OCI-LY7 (cell line): ENCODE results near the gene ROBO3.

ENCODE experiments used
- EZH2phosphoT487 ChIP-seq: fragments of 200-600 bp; sonication (generic); IDR thresholded peaks from 2 replicates; pipeline ENCODE4 v1.6.1; 2018; ENCODE audit warnings: low read depth, borderline replicate concordance, mild to moderate bottlenecking, mixed run types, antibody characterized with exemption, low read length, moderate library complexity, mixed read lengths
- TF ChIP-seq, protein P1 (sequence below): fragments of 200-600 bp; sonication (generic); conservative IDR thresholded peaks from 2 replicates; pipeline ENCODE4 v1.5.1; 2014; ENCODE audit warnings: mild to moderate bottlenecking, antibody characterized with exemption, low read length, moderate library complexity, mixed read lengths

- TF ChIP-seq, protein P1, sequence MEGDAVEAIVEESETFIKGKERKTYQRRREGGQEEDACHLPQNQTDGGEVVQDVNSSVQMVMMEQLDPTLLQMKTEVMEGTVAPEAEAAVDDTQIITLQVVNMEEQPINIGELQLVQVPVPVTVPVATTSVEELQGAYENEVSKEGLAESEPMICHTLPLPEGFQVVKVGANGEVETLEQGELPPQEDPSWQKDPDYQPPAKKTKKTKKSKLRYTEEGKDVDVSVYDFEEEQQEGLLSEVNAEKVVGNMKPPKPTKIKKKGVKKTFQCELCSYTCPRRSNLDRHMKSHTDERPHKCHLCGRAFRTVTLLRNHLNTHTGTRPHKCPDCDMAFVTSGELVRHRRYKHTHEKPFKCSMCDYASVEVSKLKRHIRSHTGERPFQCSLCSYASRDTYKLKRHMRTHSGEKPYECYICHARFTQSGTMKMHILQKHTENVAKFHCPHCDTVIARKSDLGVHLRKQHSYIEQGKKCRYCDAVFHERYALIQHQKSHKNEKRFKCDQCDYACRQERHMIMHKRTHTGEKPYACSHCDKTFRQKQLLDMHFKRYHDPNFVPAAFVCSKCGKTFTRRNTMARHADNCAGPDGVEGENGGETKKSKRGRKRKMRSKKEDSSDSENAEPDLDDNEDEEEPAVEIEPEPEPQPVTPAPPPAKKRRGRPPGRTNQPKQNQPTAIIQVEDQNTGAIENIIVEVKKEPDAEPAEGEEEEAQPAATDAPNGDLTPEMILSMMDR = no peak
- TF ChIP-seq EZH2phosphoT487 = no peak
These were observed 51.1 kb downstream of the ROBO3 start for GRCh38 chr11:124916370-124916710.
